Upper lobe of left lung (tissue), 6 donors: ENCODE measurements around the gene ENO3. TPM values are rescaled to one million over a fixed set of nuclear protein-coding genes. Genes with fewer than 3 reads are reported as not detected.

Source experiments
- ATAC-seq, 2 donors: fragments of 200-7000 bp; cut with Tn5 transposase; one replicate each; pipeline ENCODE4 v1.9.1; 2022; ENCODE audit warnings: mild to moderate bottlenecking in 2 of 2, moderate library complexity in 2 of 2; ENCODE audit not compliant: low FRiP score in 2 of 2
- DNase-seq, 2 donors: peaks; one replicate each; pipeline ENCODE4 v3.0.0-alpha.2; 2019 to 2020
- H3K27ac ChIP-seq, 4 donors: fragments of 200-600 bp; sonication (generic); one replicate each; pipeline ENCODE4 v1.5.1; 2016 to 2019
- H3K27me3 ChIP-seq, 4 donors: fragments of 200-600 bp; sonication (generic); one replicate each; pipeline ENCODE4 v1.5.1; 2017 to 2019
- H3K36me3 ChIP-seq, 4 donors: fragments of 200-600 bp; sonication (generic); one replicate each; pipeline ENCODE4 v1.5.1; 2016 to 2019
- H3K4me1 ChIP-seq, 4 donors: fragments of 200-600 bp; sonication (generic); one replicate each; pipeline ENCODE4 v1.5.1; 2018 to 2019
- H3K4me3 ChIP-seq, 4 donors: fragments of 200-600 bp; sonication (generic); one replicate each; pipeline ENCODE4 v1.5.1; 2017 to 2019; ENCODE audit warnings: mild to moderate bottlenecking in 2 of 4, moderate library complexity in 1 of 4
- H3K9me3 ChIP-seq, 4 donors: fragments of 200-600 bp; sonication (generic); one replicate each; pipeline ENCODE4 v1.5.1; 2018 to 2019
- CTCF ChIP-seq, 6 experiments: fragments of 450-650 bp in 4 of 6; fragments of 200-600 bp in 2 of 6; sonication (generic) in 2 of 6; IDR thresholded peaks; one replicate each; pipeline ENCODE4 v1.5.1; 2016 to 2019; ENCODE audit warnings: antibody characterized with exemption in 6 of 6
- EP300 ChIP-seq, 4 donors: sonication (generic); formaldehyde crosslinking; IDR thresholded peaks; one replicate each; pipeline ENCODE4 v1.5.1; 2017; ENCODE audit warnings: antibody characterized with exemption in 4 of 4, control low read depth in 2 of 4
- POLR2A ChIP-seq, 4 donors: fragments of 450-650 bp; IDR thresholded peaks; one replicate each; pipeline ENCODE4 v1.5.1; 2016 to 2017; ENCODE audit warnings: antibody characterized with exemption in 4 of 4, mild to moderate bottlenecking in 2 of 4
- POLR2AphosphoS5 ChIP-seq, 2 donors: sonication (generic); formaldehyde crosslinking; IDR thresholded peaks; one replicate each; pipeline ENCODE4 v1.5.1; 2017; ENCODE audit warnings: antibody characterized with exemption in 2 of 2
- WGBS, 2 donors: methylation state at CpG; one replicate each; pipeline ENCODE4 v1.1.5; 2017 to 2018; 5-methylcytosine and 5-hydroxymethylcytosine counted together
- total RNA-seq, 6 donors: library from RNA; depleted of rRNA in 4 of 6; stranded (reverse); fragments of >200 nt in 4 of 6; gene quantifications; one replicate each; pipeline versions ENCODE4 v1.1.0 to v1.2.1, GENCODE V29; 2016 to 2021
- donor health status: DM: no; HTN: no; CAD: no; lungs with moderate emphysema.
- donor health status: DM: no; HTN: yes; CAD: no; lungs with severe emphysema.

ENO3 gene
- total RNA-seq, 6 donors from 2014 or later = 4.3 to 49.2 (median 10.6) TPM

GRCh38 chr17:4936436-4936835 is 14.5 kb upstream of the ENO3 start:
- H3K36me3 ChIP-seq = peaks cover 8 to 25% (median 16%) of the 10 kb centered on the region in 4 donors
- no peak for ATAC-seq

GRCh38 chr17:4937553-4937952 is 13.4 kb upstream of the ENO3 start:
- ATAC-seq (no peak), DNase-seq (no peak)
- peaks cover 34 to 52% (median 39%) of the 10 kb centered on the region in 4 donors for H3K4me1 ChIP-seq
- H3K9me3 ChIP-seq = no peaks in the 10 kb centered on the region
- no peaks in the 10 kb centered on the region for H3K27me3 ChIP-seq
- peaks cover 11 to 34% (median 24%) of the 10 kb centered on the region in 4 donors for H3K36me3 ChIP-seq
- no peak overlapping the region for H3K27ac ChIP-seq
- TF ChIP-seq CTCF (IDR thresholded peaks at IDR 0.05) (no peak), POLR2A (IDR thresholded peaks at IDR 0.05) (no peak), POLR2AphosphoS5 (IDR thresholded peaks at IDR 0.05) (no peak), EP300 (IDR thresholded peaks at IDR 0.05) (no peak)
- 95 to 97% methylated on average over 16 of the region's 16 CpGs for WGBS, 2 donors
- no peak overlapping the region for H3K4me3 ChIP-seq

More at GRCh38 chr17:4936436-4936835, 14.5 kb upstream of the ENO3 start:
- Histone ChIP-seq H3K4me1 (peaks cover 28 to 41% (median 29%) of the 10 kb centered on the region in 4 donors), H3K9me3 (no peaks in the 10 kb centered on the region), H3K27ac (no peak overlapping the region), H3K27me3 (no peaks in the 10 kb centered on the region), H3K4me3 (no peak overlapping the region)
- no peak for DNase-seq
- TF ChIP-seq POLR2AphosphoS5 (IDR thresholded peaks at IDR 0.05) (no peak), CTCF (IDR thresholded peaks at IDR 0.05) (no peak), POLR2A (IDR thresholded peaks at IDR 0.05) (no peak), EP300 (IDR thresholded peaks at IDR 0.05) (no peak)
- WGBS, 2 donors = 100% methylated on average over 1 to 3 of the region's 3 CpGs

- 95 to 97% methylated on average over 11 of the region's 11 CpGs for WGBS, 2 donors
- Histone ChIP-seq H3K9me3 (no peaks in the 10 kb centered on the region), H3K4me3 (no peak overlapping the region), H3K27me3 (no peaks in the 10 kb centered on the region), H3K4me1 (peaks cover 34 to 57% (median 43%) of the 10 kb centered on the region in 4 donors), H3K36me3 (peaks cover 13 to 39% (median 29%) of the 10 kb centered on the region in 4 donors), H3K27ac (peak overlapping the region in 1 of 4 donors; percentile 99)
- DNase-seq (no peak), ATAC-seq (no peak)
- TF ChIP-seq POLR2A (IDR thresholded peaks at IDR 0.05) = no peak
- no peak for TF ChIP-seq CTCF (IDR thresholded peaks at IDR 0.05)
- TF ChIP-seq EP300 (IDR thresholded peaks at IDR 0.05) = no peak
- TF ChIP-seq POLR2AphosphoS5 (IDR thresholded peaks at IDR 0.05) = no peak
These were observed 12.8 kb upstream of the ENO3 start for GRCh38 chr17:4938069-4938491.

GRCh38 chr17:4938688-4939545 is 12.0 kb upstream of the ENO3 start:
- Histone ChIP-seq H3K9me3 (no peaks in the 10 kb centered on the region), H3K27me3 (no peaks in the 10 kb centered on the region), H3K27ac (peak overlapping the region; percentile 84 to 99 (median 94)), H3K4me3 (peak overlapping the region; percentile 48 to 72 (median 67)), H3K4me1 (peaks cover 40 to 61% (median 47%) of the 10 kb centered on the region in 4 donors), H3K36me3 (peaks cover 16 to 48% (median 37%) of the 10 kb centered on the region in 4 donors)
- TF ChIP-seq EP300 (IDR thresholded peaks at IDR 0.05) = no peak
- TF ChIP-seq POLR2A (IDR thresholded peaks at IDR 0.05) = no peak
- no peak for TF ChIP-seq POLR2AphosphoS5 (IDR thresholded peaks at IDR 0.05)
- no peak for TF ChIP-seq CTCF (IDR thresholded peaks at IDR 0.05)
- DNase-seq = no peak
- 61 to 68% methylated on average over 15 to 17 of the region's 19 CpGs for WGBS, 2 donors
- ATAC-seq = no peak
